Heart left ventricle (tissue), 13 donors: ENCODE data around the gene OR9G4.

ENCODE experiments used
- CTCF ChIP-seq, 12 donors: fragments of 200-600 bp; sonication (generic) in 4 of 12; IDR thresholded peaks; one replicate each; pipeline versions ENCODE4 v1.5.0 to v1.8.0; 2018 to 2022; ENCODE audit warnings: antibody characterized with exemption in 12 of 12, mild to moderate bottlenecking in 5 of 12
- POLR2A ChIP-seq, 2 donors: fragments of 450-650 bp; IDR thresholded peaks; one replicate each; pipeline ENCODE4 v1.6.1; 2017; ENCODE audit warnings: antibody characterized with exemption in 2 of 2, mild to moderate bottlenecking in 2 of 2, moderate library complexity in 2 of 2
- donor health status: ischemic (EF 13 %, LVEDD 7.1; RV severe dilation, severe dysfunction).
- donor health status: DM: no; HTN: yes; CAD: no.
- donor health status: DM: no; HTN: no; CAD: no.
- donor health status: ischemic (EF 25% LVEDD 6.9; RV normal size, moderate dysfunction).
- donor health status: ischemic (EF 25% LVEDD 5.7; RV mildly dilated, moderate dysfunction).
- donor health status: ischemic (EF 35%, LVEDD 5.7; RV mildly dilated, moderate dysfunction).
- donor health status: nonischemic (EF 11% LVEDD 7.7; RV severe dilation, severe dysfunction).
- donor health status: DM: yes; HTN: yes; CAD: no.
- donor health status: PGD.
- donor health status: ischemic (EF 29% LVEDD 5.4; RV normal size, mild dysfunction).
- donor health status: nonischemic (EF 23%, LVEDD 6.1; RV moderate dilation, normal function).

GRCh38 chr11:56693428-56693827, 55.1 kb downstream of the OR9G4 start:
- TF ChIP-seq POLR2A (IDR thresholded peaks at IDR 0.05): no peak
- no peak for TF ChIP-seq CTCF (IDR thresholded peaks at IDR 0.05)
